Urinary bladder (tissue), 4 donors: Measurements from ENCODE around the gene ATG16L1. TPM values are rescaled to one million over a fixed set of nuclear protein-coding genes. Genes with fewer than 3 reads are reported as not detected.

ENCODE experiments used
- DNase-seq: peaks from one replicate; pipeline ENCODE4 v3.0.0-alpha.2; 2015; ENCODE audit errors: extremely low spot score
- H3K27ac ChIP-seq: one replicate; pipeline ENCODE4 v1.5.1; 2013; ENCODE audit warnings: low read depth, mild to moderate bottlenecking, moderate library complexity
- H3K36me3 ChIP-seq: one replicate; pipeline ENCODE4 v1.6.1; 2013; ENCODE audit warnings: mild to moderate bottlenecking, moderate library complexity; ENCODE audit not compliant: insufficient read depth
- H3K4me1 ChIP-seq: one replicate; pipeline ENCODE4 v1.6.1; 2013; ENCODE audit warnings: mild to moderate bottlenecking, moderate library complexity; ENCODE audit not compliant: insufficient read depth
- H3K4me3 ChIP-seq: one replicate; pipeline ENCODE4 v1.5.1; 2013; ENCODE audit warnings: low read depth, low read length
- WGBS: extraction: QIAGEN DNeasy Blood & Tissue Kit; methylation state at CpG from one replicate; pipeline ENCODE4 v1.1.7; 2013; 5-methylcytosine and 5-hydroxymethylcytosine counted together
- polyA plus RNA-seq: library from polyadenylated mRNA; stranded (reverse); fragments of 200-250 nt; gene quantifications from one replicate; pipeline ENCODE4 v1.2.3, GENCODE V29; 2013
- total RNA-seq: library from RNA; depleted of rRNA; stranded (reverse); fragments of >200 nt; gene quantifications from one replicate; pipeline ENCODE4 v1.2.3, GENCODE V29; 2014
- donor health status: healthy with polysubstance abuse.
- donor health status: healthy.

Gene ATG16L1
- total and polyA plus RNA-seq, 2 donors = 24.5 to 29.5 TPM

DNA sequence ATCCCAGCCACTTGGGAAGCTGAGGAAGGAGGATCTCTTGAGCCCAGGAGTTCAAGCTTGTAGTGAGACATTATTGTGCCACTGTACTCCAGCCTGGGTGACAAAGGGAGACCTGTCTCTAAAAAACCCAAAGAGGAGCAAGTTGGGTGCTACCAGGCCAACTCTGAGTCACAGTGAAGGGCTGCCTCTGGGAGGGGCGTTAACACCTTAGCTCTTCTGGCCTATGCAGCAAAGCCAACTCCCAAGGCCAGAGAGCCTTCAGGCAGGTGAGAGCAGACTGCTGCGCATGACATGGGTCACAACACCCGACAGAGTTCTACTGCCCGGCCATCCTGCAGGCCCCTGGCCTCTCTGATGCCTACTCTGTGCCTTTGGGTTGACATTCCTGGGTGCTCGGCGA is 32.6 kb upstream of the ATG16L1 start:
- no peak overlapping the region for H3K4me3 ChIP-seq
- H3K36me3 ChIP-seq = no peaks in the 10 kb centered on the region
- WGBS = 93% methylated on average over 6 of the region's 6 CpGs
- DNase-seq = no peak
- H3K4me1 ChIP-seq = no peaks in the 10 kb centered on the region
- no peak overlapping the region for H3K27ac ChIP-seq

DNA sequence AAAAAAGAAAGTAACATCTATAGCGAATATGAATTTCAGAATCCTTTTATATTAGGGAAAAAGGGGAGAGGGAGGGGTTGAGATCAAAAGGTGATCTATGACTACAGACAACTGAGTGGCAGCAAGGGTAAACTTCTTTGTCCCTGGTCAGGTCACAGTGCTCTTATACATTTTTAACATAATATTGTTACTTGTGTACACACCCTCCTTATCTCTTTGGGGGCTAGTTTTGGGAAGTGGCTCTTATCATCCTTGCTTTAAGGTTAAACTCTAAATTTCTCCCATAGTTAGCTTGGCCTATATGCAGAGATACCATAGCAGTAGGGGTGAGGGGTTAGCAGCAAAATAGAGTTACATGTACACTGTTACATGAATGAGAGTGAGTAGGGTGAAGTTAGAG is 31.6 kb upstream of the ATG16L1 start:
- no peak overlapping the region for H3K4me3 ChIP-seq
- H3K27ac ChIP-seq = no peak overlapping the region
- WGBS = 100% methylated on average over 1 of the region's 1 CpG
- H3K4me1 ChIP-seq = no peaks in the 10 kb centered on the region
- no peak for DNase-seq
- no peaks in the 10 kb centered on the region for H3K36me3 ChIP-seq

DNA sequence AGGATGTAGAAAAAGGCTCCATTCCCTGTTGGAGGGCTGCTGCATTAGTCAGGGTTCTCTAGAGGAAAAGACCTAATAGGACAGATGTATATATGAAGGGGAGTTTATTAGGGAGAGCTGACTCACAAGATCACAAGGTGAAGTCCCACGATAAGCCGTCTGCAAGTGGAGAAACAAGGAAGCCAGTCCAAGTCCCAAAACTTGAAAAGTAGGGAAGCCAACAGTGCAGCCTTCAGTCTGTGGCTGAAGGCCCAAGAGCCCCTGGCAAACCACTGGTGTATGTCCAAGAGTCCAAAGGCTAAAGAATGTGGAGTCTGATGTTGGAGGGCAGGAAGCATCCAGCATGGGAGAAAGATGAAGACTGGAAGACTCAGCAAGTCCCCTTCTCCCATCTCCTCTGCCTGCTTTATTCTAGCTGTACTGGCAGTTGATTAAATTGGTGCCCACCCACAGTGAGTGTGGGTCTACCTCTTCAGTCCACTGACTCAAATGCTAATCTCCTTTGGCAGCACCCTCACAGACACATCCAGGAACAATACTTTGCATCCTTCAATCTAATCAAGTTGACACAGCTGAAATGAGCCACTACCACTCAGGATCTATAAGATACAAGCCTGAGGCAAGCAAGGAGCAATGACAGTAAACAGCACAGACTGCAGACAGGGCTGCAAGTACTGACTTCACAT is 30.0 kb upstream of the ATG16L1 start:
- Histone ChIP-seq H3K36me3 (no peaks in the 10 kb centered on the region), H3K4me1 (no peaks in the 10 kb centered on the region), H3K4me3 (no peak overlapping the region), H3K27ac (no peak overlapping the region)
- no peak for DNase-seq
- WGBS = 33% methylated on average over 2 of the region's 2 CpGs

DNA sequence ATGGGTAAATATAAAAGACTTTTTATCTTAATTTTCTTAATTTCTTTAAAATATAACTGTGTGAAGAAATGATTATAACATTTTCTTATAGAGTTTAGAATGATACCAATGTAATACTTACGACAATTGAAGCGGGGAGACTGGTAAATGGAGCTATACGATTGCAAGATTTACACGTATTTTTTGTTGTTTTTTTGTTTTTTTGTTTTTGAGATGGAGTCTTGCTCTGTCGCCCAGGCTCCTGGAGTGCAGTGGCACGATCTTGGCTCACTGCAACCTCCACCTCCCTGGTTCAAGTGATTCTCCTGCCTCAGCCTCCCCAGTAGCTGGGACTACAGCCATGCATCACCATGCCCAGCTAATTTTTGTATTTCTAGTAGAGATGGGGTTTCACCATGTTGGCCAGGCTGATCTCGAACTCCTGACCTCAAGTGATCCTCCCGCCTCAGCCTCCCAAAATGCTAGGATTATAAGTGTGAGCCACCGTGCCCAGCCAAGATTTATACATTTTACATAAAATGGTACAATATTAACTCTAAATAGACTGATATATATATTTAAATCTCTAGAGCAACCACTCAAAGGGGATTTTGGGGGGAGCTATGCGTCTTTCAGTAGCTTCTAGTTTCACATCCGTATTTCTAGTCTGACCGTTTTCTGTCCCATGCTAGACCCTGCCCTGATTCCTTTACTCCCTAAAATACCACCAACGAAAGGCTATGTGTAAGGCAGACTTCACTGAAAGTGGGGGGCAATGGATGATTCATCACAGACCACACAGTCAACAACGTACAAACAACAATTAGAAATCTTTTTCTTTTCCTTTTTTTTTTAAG is 28.2 kb upstream of the ATG16L1 start:
- Histone ChIP-seq H3K4me1 (no peaks in the 10 kb centered on the region), H3K4me3 (no peak overlapping the region), H3K36me3 (no peaks in the 10 kb centered on the region), H3K27ac (no peak overlapping the region)
- no peak for DNase-seq
- 86% methylated on average over 14 of the region's 14 CpGs for WGBS

DNA sequence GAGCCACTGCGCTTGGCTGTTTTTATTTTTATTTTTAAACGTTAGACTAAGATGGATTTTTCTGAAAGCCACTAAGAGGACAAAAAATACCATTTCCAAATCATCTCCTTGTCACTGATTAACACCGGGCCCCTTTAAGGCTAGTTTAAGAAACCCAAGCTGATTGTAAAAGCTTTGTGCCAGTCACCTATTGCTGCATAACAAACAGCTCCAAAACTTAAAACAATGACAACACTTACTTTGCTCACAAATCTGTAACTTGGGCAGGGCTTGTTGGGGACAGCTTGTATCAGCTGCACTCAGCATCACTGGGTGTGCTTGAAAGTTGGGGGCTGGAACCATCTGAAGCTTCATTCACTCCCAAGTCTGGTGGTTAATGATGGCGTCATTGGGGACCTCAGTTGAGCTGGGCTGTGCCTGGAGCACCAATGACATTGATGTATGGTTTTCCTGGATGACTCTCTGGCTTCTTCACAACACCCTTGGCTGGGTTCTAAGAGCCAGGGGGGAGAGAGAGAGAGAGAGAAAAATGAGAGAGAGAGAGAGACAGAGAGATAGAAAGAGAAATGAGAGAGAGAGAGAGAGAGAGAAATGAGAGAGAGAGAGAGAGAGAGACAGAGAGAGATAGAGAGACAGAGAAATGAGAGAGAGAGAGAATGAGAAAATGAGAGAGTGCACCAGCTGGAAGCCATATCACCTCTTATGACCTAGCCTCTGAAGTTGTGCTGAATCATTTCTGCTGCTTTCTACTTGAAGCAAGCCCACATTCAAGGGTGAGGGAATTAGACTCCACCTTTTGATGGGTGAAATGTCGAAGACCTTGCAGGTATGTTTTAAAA is 26.0 kb upstream of the ATG16L1 start:
- no peak overlapping the region for H3K27ac ChIP-seq
- 84% methylated on average over 5 of the region's 5 CpGs for WGBS
- no peaks in the 10 kb centered on the region for H3K36me3 ChIP-seq
- H3K4me3 ChIP-seq = no peak overlapping the region
- DNase-seq = no peak
- no peaks in the 10 kb centered on the region for H3K4me1 ChIP-seq

DNA sequence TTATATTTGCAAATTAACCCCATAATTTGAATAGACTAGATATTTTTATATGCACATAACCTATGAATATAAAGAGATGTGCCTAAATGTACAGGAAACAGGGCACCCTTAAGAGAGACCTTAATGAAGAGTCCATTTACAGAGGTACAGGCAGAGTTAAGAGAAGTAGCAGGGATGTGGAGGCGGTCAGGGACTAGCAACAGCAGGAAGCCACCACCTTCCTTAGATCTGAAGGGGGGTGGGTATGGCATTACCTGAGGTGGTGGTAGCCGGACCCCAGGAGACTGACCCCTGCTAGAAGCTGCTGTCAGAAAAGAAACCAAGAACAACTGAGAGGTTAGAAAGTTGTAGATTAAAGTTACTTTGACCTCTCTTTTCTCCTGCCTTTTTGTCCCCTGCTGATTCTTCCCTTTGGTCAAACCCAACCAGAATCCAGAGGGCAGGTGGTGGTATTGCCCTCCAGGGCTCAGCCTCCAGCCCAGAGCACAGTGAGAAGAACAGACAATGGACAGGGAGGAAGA is 24.9 kb upstream of the ATG16L1 start:
- no peaks in the 10 kb centered on the region for H3K36me3 ChIP-seq
- 70% methylated on average over 2 of the region's 2 CpGs for WGBS
- DNase-seq = no peak
- H3K27ac ChIP-seq = no peak overlapping the region
- H3K4me1 ChIP-seq = no peaks in the 10 kb centered on the region
- H3K4me3 ChIP-seq = no peak overlapping the region

DNA sequence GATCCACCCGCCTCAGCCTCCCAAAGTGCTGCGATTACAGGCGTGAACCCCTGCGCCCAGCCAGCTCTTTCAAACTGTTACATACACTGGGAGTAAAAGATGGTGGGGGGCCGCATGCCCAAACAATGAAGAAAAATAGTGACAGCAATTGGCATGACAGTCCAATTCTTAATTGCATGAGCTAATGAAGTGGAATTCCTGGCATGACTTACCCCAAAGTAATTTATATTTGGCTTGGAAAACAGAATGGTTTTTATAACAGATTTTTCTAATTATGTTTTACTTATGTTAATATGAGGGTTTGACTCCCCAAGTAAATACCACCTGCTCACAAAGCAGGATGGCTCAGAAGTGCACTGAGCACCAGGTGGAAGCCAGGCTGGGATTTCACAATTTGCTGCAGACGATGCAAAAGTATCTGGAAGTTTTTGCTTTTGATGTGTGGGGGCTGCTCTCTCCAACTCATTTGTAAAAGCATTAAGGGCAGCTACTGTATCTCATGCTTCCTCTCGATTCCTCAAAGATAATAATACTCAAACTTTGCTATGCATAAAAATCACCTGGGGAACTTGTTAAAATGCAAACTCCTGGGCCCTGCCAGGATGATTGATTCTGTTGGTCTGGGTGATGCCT is 24.0 kb upstream of the ATG16L1 start:
- WGBS = 73% methylated on average over 7 of the region's 7 CpGs
- no peak for DNase-seq
- no peaks in the 10 kb centered on the region for H3K4me1 ChIP-seq
- H3K36me3 ChIP-seq = no peaks in the 10 kb centered on the region
- H3K27ac ChIP-seq = no peak overlapping the region
- no peak overlapping the region for H3K4me3 ChIP-seq

DNA sequence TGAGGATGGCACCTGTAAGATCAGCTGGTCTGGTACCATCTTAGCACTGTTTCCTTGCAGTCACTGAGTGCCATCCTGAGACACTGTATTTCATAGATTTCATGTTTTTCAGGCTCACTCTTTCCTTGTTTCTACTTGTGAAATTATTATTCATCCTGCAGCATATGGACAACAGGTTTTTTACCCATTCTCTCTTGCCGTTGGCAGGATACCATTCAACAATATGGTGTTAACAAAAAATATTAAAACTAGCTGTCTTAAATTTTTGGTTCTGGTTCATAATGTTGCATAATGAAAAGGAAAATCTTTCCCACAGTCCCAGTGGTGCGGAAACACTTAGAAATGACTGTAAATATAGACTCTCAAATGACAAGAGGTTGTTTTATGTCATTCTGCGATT is 23.1 kb upstream of the ATG16L1 start:
- no peaks in the 10 kb centered on the region for H3K4me1 ChIP-seq
- DNase-seq = no peak
- WGBS = 86% methylated on average over 3 of the region's 3 CpGs
- H3K27ac ChIP-seq = no peak overlapping the region
- H3K36me3 ChIP-seq = no peaks in the 10 kb centered on the region
- no peak overlapping the region for H3K4me3 ChIP-seq

DNA sequence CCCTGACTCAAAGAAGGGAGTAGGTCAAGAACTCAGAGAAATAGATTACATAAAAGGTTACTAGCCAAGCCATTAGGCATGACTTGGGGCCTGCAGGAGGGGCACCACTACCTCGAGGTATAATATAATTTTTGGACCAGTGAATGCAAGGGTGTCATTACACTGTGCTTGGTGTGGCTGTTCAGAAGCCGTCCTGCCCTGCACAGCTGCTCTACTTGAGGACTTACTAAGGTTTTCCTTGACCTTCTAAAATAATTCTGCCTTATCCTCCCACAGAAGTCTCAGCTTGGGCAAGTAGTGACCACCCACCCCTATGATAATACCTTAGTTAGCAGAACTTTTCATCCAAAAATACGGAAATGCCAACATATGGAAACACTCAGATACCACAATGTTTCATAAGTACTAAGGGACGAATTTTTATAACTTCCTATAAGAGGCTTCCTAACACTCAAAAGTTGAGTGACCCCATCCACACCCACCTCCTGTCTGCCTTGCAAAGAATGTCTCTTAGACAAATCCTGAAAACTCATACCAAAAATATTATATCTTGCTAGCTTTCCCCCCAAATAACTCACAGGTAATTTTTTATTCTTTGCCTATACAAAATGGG is 17.7 kb upstream of the ATG16L1 start:
- DNase-seq = no peak
- no peaks in the 10 kb centered on the region for H3K36me3 ChIP-seq
- no peaks in the 10 kb centered on the region for H3K4me1 ChIP-seq
- 47% methylated on average over 4 of the region's 4 CpGs for WGBS
- H3K27ac ChIP-seq = no peak overlapping the region
- no peak overlapping the region for H3K4me3 ChIP-seq

DNA sequence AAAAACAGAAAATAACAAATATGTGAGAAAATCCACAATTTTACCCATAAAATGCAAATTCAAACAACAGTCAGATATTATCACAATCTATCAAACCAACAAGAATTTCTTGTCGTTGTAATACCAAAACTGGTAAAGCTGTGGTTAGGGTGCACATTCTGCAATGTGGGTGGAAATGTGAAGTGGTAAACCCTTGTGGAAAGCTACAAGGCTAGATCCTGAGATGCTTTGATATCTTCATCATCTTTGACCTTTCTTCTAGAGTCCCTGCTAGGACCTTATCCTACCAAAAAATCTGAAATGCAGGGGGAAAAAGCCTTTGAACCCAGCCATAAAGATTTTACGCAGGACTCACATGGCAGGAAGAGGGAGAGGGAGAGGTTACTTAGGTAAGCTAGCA is 17.2 kb upstream of the ATG16L1 start:
- no peaks in the 10 kb centered on the region for H3K36me3 ChIP-seq
- no peaks in the 10 kb centered on the region for H3K4me1 ChIP-seq
- no peak overlapping the region for H3K4me3 ChIP-seq
- 64% methylated on average over 2 of the region's 2 CpGs for WGBS
- DNase-seq = no peak
- no peak overlapping the region for H3K27ac ChIP-seq

DNA sequence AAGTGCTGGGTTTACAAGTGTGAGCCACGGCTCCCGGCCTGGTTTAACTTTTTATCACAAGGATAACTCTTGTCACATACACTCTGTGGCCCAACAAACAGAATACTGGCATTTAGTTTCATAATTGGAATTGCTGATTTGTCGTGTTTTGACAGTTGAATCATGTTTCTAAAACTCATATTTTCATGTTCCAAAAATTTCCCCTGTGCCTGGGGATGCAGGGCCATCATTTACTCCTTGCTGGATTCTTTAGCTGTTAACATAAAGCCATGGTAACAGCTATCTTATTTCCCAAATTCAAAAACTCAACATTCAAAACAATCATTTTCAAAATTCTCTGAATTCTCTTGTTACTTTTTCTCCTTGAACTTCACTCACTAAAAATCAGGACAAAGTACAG is 16.5 kb upstream of the ATG16L1 start:
- H3K27ac ChIP-seq = no peak overlapping the region
- no peaks in the 10 kb centered on the region for H3K36me3 ChIP-seq
- H3K4me3 ChIP-seq = no peak overlapping the region
- WGBS = 70% methylated on average over 3 of the region's 3 CpGs
- no peak for DNase-seq
- no peaks in the 10 kb centered on the region for H3K4me1 ChIP-seq

DNA sequence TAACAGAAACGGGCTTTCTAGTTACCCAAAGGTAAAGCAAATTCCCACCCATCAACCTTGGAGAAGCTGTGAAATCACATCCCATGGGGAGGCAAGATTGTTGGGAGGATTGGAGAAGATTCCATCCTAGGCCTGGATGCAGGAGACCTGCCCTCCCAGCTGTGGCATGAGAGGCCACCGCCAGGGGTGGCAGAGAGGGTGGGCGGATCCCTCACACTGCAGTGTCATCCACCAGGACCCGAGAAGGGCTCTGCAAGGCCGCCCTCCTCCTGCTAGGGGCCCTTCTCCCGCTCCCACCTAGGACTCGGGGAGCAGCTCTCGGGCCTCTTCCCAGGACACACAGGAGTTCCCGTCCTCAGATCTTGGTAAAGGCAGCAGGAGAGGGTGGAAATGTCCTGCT is 15.5 kb upstream of the ATG16L1 start:
- Histone ChIP-seq H3K4me1 (no peaks in the 10 kb centered on the region), H3K36me3 (no peaks in the 10 kb centered on the region), H3K4me3 (no peak overlapping the region), H3K27ac (no peak overlapping the region)
- WGBS = 68% methylated on average over 9 of the region's 9 CpGs
- no peak for DNase-seq
